DMS53 (cell line): ENCODE results near the gene PIN1.
"Not testable (repeated sequence)": the region's sequence is repeated elsewhere in the genome, so short reads cannot be mapped to it uniquely, and the experiment has no call there.

Source experiments
- DNase-seq: peaks from one replicate; lab custom pipeline; 2025; lab: John Stamatoyannopoulos, UW

Gene PIN1

GRCh38 chr19:9818734-9819595, 16.2 kb upstream of the PIN1 start, which contains the start of gene FBXL12:
FBXL12 (minus strand) TSS chr19:9819079; CDS start chr19:9818813, 266 bp downstream.
- DNase-seq = peak; percentile 98

- no peak for DNase-seq
These were observed 15.6 kb upstream of the PIN1 start for GRCh38 chr19:9819596-9819909.

DNA sequence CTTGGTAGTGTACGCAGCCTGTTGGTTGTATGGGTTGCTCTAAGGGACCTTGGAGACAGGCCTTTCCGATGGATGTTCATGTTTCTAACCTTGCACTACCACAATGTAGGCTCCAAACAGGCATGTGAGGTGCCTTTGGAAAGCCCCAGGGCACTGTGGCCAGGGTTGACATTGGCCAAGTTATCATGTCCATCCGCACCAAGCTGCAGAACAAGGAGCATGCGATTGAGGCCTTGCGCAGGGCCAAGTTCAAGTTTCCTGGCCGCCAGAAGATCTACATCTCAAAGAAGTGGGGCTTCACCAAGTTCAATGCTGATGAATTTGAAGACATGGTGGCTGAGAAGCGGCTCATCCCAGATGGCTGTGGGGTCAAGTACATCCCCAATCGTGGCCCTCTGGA, 15.1 kb upstream of the PIN1 start:
- DNase-seq = not testable (repeated sequence)

DNA sequence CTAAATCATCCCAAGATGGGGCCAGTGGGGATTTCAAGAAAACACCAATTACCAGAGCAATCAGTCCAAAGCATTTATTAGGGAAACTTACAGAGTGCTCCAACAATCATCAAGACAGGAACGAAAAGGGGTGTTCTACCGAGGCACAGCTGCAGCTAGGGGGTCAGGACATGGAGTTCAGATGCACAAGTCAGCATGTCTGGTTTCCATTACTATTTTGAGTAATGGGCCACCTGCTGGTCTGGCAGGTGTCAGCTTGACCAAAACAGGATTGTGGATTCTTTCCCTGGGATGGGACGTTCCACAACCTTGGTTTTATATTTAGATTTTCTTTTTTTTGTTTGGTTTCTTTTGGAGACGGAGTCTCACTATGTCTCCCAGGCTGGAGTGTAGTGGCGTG, 11.3 kb upstream of the PIN1 start:
- no peak for DNase-seq

- peak; percentile 95 for DNase-seq
These were observed 7.6 kb upstream of the PIN1 start, which contains the start of gene UBL5 for GRCh38 chr19:9827289-9828238. UBL5 (plus strand) TSS chr19:9827918; CDS start chr19:9828338, 420 bp downstream.

DNA sequence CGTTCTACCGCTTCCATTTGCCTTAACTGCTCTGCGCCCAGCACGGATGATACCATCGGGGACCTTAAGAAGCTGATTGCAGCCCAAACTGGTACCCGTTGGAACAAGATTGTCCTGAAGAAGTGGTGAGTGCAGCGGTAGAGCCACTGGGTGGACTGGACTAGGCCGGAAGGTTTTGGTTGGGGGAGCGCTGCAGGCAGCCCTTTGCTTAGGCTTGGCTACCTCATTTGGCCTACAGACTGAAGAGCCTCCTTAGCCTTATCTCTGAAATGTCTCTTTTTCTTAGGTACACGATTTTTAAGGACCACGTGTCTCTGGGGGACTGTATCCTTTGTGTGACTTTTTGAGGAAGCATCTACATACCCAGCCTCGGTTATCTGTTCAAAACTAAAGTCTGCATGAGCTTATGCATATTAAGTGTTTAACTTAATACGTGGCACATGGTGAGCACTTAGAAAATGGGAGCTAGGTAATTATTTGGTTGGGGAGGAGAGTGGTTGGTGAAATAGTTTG, 6.5 kb upstream of the PIN1 start:
- DNase-seq = no peak

DNA sequence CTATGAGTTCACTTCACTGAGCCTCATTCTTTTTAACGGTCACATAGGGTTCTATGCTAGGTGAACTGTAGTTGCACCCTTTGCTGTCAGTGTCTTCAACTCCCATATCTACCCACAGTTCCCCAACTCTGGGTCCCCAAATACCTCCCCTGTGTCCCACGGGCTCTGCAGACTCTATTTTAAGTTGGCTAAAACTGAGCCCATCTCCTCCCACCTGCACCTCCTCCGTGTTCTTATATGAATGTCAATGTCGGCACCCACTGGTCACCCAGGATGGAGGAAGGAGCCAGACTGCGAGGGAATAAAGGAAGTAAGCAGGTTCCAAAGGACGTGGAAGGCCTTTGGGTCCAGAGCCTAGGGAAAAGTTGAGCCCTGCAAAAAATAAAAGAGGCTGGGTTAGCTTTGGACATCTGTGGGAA, 802 bp upstream of the PIN1 start:
- DNase-seq = no peak

GRCh38 chr19:9835507-9835949, 410 bp downstream of the PIN1 start:
- DNase-seq = peak; percentile 28

DNA sequence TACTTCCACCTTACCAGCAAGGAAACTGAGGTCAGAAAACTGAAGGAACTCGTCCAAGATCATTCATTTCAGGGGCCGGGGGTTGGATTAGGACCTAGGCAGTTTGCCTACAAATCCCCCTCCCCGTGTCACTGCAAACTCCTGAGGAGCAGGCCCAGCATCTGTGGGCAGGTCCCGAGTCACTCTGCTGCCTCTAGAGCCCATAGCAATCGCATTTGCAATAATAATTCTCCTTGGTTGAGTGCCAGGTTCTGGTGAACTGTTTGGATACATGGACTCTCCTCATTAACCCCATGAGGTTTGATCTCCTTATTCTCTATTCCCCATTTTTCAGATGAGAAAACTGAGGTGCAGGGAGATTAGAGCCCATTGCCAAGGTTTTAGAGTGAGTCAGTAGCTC, 903 bp downstream of the PIN1 start:
- DNase-seq = peak; percentile 21

DNA sequence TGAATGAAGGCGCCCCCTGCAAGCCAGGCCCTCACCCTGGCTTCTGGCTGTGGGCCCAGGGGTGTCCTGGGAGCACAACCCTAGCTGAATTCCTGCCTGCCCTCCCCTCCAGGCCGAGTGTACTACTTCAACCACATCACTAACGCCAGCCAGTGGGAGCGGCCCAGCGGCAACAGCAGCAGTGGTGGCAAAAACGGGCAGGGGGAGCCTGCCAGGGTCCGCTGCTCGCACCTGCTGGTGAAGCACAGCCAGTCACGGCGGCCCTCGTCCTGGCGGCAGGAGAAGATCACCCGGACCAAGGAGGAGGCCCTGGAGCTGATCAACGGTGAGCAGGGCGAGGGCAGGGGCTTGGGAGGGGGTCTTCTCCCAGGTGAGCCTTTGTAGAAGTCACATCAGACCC, 3.2 kb downstream of the PIN1 start:
- no peak for DNase-seq

DNA sequence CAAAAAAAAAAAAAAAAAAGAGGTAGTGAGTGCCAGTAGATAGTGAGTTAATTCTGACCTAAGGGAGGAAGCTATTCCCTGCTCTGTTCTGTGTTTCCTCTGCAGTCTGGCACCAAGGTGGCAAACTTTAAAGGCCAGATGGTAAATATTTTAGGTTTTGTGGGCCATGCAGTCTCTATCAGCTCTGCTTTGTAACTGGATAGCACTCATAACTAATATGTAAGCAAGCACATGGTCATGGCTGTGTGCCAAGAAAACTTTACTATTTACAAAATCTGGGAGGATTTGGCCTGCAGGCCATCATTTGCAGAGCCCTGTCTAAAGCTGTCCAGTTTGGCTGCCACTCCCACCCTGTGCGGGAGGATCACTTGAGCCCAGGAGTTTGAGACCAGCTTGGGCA, 4.3 kb downstream of the PIN1 start:
- DNase-seq = no peak

GRCh38 chr19:9842834-9843625, 7.9 kb downstream of the PIN1 start:
- DNase-seq = no peak

- not testable (repeated sequence) for DNase-seq
These were observed 8.6 kb downstream of the PIN1 start for GRCh38 chr19:9843626-9844273.

DNA sequence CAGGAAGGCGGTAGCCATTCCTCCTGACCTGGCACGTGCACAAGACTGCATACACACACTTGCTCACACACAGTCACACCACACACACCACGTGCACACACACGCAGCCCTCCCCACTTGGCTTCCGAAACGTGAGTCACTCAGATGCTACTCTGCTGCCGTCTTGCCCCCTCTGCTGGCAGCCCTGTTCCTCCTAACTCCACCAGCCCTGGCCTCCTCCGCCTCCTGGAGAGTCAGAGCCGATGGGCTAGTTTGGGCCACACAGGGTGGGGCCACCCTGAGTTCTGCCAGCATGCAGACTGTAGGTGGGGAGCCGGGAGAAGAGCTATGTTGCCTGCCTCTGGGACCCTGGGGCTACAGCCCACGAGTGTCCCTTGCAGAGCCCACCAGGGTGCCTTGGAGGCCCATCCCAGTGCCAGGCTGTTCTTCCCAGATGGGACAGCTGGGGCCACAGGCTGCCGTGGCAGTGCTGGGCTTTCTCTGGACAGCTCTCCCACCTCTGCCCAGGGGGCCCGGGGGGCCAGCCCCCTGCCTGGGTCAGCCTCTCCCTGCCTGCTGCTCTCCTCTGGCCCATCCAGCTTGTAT, 12.1 kb downstream of the PIN1 start:
- DNase-seq = peak; percentile 45

DNA sequence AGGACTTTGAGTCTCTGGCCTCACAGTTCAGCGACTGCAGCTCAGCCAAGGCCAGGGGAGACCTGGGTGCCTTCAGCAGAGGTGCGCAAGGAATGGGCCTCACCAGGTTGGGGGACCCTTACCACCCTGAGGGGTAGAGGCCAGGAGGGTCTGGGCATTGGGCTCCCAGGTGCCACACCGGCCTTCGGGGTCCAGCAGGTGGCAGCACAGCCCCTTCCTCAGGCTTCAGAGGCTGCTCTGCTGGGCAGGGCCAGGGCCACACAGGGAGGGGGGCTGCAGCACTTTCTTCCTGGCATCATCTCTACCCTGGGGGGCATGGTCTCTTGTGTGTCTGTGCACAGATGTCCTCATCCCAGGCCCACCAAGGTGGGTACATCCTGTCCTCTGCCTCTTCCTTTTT, 12.9 kb downstream of the PIN1 start:
- peak; percentile 27 for DNase-seq

- DNase-seq = no peak
These were observed 13.6 kb downstream of the PIN1 start for GRCh38 chr19:9848762-9849161.

GRCh38 chr19:9849791-9850190, 14.7 kb downstream of the PIN1 start:
- DNase-seq = no peak

DNA sequence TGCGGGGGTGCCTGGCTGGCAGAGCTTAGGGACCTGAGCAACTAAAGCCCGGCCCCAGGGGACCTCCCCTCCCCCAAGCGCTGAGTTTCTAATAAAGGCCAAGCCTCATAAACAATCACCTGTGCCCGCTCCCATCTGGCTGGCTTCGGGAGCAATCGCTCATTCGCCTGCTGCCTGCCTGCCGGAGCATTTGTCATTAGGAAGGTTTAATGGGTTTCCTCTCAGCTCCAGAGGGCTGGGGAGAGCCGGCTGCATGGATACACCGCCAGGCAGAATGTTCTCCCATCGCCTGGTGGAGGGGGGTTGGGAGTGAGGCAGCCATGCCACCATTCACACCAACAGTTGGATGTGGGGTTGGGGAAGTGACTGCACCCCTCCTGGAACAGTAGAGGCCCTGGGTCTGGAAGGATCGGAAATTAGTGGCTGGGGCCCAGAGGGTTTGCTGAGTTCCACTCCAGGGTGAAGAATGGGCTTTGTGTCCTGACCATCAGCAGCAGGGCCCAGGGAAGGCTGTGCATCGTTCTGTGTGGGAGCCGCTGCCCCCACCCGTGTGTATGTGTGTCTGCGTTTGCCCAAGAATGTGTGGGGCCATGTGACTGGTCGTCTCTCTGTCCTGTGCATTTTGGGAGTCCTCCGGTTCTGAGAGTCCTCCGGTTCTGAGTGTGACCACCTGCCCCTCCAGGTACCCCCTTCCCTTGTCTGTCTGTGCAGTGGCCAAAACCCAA, 15.3 kb downstream of the PIN1 start:
- no peak for DNase-seq

- DNase-seq = no peak
These were observed 19.2 kb downstream of the PIN1 start for GRCh38 chr19:9854282-9854846.

DNA sequence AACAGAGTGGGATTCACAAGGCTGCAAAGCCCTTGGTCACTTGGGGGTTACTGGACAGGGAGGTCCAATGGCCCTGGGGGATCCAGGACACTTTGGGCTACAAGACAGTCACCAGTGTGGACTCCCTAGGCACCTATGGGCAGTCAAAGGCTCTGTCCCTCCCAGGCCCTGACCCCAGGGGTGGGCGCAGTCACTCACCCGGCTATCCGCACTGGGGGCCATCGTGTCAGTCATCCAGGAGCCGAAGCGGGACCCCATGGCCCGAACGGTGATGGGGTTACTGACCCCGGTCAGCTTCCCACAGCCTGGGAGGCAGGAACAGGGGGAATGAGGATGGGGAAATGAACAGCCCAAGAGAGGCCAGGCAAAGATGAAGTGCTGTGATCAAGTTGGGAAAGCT, 21.5 kb downstream of the PIN1 start:
- no peak for DNase-seq
